Right hindlimb (tissue), 1 donor: ENCODE measurements around the gene ZNF764.
"Not testable (repeated sequence)": the region's sequence is repeated elsewhere in the genome, so short reads cannot be mapped to it uniquely, and the experiment has no call there.

Experiments
- DNase-seq: peaks from one replicate; pipeline ENCODE4 v3.0.0-alpha.2; 2018

ZNF764 gene

DNA sequence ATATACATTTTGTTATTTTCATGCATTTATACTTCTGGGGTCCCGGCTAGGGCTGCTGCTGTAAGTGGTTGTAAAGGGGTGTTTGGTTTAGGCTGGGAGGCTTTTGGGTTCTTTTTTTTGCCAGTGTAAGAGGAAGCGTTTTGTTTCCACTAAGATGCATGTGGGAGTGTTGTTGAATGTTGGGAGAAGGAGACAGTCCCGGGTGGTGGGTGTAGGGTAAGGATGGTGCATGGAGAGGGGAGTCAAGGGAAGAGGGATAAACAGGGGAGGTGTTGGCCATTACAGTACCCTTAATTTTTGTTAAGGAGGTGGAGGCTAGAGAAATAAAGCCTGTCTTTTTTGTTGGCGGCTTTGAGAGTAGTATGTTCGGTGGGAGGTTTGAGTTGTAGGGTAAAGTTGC, 15.1 kb downstream of the ZNF764 start:
- DNase-seq: no peak

GRCh38 chr16:30541502-30542329, 16.5 kb downstream of the ZNF764 start:
- no peak for DNase-seq

DNA sequence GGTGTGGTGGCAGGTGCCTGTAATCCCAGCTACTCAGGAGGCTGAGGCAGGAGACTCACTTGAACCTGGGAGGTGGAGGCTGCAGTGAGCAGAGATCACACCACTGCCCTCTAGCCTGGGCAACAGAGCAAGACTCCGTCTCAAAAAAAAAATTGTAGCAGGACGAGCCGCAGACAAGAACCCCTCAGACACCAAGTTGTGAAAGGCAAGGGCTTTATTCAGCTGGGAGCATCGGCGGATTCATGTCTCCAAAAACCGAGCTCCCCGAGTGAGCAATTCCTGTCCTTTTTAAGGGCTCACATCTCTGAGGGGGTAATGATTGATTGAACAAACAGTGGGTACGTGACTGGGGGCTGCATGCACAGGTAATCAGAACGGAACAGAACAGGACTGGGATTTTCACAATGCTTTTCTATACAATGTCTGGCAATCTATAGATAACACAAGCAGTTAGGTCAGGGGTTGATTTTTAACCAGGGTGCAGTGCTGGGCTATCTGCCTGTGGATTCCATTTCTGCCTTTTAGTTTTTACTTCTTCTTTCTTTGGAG, 17.2 kb downstream of the ZNF764 start:
- DNase-seq: not testable (repeated sequence)

- DNase-seq: not testable (repeated sequence)
These were observed 18.1 kb downstream of the ZNF764 start for GRCh38 chr16:30539986-30540526.

DNA sequence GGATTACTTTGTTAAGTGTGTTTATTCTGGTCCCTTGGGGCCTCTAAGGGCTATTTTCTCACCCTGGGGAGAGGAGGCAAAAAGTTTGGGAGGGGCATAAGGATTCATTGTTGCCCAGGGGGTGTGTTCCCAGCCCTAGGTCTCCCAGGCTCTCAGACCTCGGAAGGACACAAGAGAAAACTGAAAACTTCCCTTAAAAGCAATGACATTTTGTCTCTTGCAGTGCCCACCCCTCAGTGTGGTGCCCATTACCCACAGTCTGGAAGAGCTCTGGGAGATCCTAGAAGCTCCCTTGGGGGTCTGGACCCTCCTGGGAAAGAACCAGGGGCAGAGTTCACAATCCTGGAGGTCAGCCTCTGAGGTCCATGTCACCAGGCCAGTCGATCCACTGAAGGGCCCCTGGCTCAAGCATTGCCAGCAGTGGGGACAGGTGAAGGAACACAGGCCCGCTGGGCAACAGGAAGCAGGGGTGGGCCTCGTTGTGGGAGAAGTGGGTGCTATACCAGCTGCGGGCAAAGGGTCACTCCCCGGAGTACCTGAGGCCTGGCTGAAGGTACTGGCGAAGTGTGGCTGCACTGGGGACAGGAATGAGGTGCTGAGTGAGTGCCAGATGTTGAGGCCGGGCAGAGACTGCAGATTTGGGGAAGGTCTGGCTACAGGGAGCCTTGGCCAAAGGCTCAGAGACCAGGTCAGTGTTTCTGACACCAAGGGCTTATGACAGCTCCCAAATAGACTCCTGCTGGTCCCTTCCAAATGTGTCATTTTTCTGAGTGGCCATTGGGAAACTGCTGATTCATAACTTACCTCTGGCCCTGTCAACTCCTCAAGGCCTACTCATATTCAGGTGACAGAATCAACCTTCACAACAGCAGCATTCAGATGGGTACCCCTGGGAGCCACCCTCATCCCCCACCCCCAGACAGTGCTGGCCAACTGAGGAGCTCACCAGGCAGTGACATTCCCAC, 18.9 kb downstream of the ZNF764 start:
- DNase-seq: no peak

DNA sequence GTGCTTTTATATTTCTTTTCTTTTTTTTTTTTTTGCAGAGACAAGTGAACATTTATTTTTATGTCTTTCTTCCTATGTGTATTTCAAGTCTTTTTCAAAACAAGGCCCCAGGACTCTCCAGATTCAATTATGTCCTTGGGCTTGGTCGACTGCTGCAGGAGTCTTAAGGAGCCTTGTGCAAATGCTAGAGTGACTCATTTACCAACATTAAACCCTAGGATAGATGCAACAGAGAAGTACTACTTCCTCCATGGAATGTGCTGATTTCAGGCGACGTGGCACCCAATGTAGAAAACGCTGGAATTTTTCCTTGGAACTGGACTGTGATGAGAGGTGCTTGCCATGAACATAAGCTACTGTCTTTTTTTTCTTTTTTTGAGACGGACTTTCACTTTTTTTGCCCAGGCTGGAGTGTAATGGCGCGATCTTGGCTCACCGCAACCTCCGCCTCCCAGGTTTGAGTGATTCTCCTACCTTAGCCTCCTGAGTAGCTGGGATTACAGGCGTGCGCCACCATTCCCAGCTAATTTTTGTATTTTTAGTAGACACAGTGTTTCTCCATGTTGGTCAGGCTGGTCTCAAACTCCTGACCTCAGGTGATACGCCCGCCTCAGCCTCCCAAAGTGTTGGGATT, 21.7 kb downstream of the ZNF764 start:
- DNase-seq: not testable (repeated sequence)

DNA sequence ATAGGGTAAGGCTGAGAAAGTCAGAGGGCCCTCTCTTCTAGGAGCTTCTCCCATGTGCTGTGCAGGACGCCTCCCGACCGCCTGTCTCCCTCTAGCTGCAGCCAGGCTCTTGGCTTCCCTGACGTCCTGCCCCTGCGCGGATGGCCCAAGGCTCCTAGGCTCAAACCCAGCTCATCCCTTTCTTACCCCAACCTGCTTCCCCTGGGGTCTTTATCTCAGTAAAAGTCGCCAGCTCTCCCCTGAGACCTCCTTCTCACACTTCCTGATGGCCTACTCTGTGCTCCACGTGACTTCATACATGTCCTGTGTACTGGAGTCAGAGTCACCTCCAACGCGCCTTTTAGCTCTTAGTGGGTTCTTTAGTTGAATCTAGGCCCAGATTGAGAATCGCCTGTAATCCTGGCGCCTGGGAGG, 22.4 kb downstream of the ZNF764 start:
- peak; percentile 81 for DNase-seq

DNA sequence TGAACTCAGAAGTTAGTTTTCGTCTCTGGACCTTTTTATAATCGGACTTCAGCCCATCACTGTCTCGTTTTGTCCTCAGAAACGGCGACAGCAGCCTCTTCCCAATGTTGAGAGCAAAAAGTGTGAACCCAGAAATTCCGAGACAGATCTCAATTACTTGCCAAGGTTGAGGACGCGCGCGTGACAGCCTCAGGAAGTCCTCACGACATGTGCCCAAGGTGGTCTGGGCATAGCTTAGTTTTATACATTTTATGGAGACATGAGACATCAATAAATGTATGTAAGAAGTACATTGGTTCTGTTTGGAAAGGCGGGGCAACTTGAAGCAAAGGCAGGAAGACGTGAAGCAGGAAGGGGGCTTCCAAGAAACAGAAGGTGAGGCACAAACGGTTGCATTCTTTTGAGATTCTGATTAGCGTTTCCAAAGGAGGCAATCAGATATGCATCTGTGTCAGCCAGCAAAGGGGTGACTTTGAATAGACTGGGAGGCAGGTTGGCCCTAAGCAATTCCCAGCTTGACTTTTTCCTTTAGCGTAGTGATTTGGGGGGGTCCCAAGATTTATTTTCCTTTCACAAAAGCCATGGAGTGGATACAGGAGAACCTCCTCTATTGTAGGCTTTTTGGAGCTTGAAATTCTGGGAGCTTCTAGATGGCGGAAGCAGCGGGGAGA, 22.9 kb downstream of the ZNF764 start:
- no peak for DNase-seq

DNA sequence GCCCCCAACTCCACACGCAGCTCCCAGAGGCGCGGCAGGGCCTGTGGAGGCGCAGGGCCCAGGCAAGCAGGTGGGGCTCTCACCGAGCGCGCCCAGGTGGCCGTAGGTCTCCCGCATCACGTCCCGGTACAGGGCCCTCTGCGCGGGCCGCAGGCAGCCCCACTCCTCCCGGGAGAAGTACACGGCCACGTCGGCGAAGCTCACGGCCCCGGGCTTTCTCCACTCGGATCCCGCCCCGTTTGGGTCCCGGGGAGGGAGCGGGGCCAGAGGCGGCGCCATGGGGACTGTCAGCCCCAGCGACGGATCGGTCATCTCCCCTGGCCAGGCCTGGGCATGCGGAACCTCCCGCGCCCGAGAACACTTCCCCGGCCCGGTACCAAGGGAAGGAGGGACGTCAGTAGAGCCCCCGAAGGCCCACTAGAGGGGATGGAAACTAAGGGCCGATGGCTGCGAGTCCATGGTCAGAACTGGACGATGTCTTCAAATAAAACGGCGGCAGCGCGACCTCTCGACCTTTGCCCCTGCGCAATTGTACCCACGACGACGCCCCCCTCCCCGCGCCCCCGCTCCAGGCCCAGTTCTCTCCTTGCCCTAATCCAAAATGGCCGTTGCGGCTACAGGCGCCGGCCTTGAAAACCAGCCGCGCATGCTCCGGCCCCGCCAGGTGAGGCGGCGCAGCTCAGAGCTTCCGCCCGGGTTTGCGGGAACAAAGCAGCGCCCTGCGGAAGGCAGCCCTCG, 23.6 kb downstream of the ZNF764 start, which contains the start of gene ZNF747:
Gene ZNF747 (minus strand): TSS at position 491 of the 738 bp plus-strand sequence. CDS start 179 bp downstream, at position 312.
- DNase-seq: peak; percentile 94

DNA sequence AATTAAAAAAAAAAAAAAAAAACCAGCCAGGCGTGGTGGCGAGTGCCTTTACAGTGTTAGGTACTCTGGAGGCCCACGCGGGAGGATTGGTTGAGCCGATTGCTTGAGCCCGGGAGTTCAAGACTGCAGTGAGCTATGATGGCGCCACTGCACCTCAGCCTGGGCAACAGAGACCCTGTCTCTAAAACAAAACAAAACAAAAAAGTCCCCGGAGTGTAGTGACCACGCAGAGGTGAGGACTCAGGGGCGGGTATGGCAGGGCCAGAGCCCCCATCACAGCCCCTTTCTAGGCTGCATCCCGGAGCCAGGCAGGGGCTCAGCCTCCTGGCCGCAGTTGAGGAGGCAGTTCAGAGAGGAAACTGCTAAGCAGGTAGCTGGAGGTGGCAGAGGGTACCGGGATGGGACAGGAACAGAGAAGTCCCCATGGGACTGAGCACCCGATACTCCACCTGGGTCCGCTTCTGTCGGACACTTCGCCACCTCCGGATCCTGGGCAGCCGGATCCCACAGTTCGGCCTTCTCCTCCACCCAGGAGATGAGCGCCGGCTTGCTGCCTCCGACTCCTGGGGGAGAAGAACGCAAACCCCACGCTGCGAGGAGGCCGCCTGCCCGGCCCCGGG, 24.3 kb downstream of the ZNF764 start:
- no peak for DNase-seq

DNA sequence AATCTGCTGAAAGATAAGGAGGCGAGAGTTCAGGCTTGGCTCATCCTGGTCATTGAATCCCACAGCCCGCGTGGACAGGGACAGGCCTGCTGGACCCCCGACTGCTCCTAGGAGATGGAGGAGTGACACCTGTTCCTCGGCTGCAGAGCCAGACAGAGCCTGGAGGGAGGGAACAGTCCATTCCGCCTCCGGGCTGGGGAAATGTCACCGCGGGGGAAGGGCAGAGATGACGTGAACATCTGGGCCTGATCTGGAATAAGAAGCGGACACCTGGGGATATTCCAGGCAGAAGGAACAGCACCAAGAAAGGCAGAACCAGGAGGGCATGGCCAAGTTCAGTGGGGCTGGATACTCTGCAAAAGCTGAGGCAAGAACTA, 25.0 kb downstream of the ZNF764 start:
- DNase-seq: no peak

GRCh38 chr16:30532285-30533145, 25.7 kb downstream of the ZNF764 start:
- no peak for DNase-seq

DNA sequence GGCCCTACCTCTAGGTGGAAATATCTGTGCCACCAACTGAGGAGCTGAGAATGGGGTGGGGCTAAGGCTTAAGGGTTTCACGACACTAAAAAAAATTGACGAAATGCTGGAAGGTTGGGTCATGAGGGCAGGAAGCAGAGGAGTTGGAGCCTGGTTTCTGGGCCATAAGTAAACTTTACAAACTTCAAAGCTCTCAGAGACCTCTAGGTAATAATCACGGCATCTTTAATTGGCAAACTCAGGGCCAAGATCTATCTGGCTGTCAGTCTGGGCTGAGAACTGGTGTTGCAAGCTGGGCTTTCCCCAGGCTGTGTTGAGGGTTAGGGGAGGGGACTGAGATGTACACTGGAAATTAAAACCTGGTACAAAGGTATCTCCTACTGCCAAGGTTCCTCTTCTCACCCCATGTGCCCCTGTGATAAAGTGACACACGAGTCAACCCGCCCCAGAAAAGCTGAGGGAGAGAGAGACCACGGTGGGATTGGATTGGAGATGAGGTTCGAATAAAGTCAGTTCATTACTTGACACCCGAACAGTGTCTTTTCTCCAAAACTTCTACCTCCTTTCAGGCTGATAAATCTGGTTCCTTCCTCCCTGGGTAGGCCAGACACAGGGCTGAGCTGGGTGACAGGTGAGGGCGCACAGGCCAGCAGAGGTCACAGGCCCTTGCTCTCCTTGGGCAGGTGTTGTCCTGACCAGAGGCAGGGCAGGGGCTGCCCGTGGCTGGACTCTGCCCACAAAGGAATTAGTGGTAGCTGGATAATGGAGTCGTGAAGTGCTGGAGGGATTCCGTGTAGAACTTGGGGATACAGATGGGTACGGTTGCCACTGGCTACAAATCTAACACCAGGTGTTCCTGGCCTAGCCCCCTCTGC, 27.8 kb downstream of the ZNF764 start:
- no peak for DNase-seq

DNA sequence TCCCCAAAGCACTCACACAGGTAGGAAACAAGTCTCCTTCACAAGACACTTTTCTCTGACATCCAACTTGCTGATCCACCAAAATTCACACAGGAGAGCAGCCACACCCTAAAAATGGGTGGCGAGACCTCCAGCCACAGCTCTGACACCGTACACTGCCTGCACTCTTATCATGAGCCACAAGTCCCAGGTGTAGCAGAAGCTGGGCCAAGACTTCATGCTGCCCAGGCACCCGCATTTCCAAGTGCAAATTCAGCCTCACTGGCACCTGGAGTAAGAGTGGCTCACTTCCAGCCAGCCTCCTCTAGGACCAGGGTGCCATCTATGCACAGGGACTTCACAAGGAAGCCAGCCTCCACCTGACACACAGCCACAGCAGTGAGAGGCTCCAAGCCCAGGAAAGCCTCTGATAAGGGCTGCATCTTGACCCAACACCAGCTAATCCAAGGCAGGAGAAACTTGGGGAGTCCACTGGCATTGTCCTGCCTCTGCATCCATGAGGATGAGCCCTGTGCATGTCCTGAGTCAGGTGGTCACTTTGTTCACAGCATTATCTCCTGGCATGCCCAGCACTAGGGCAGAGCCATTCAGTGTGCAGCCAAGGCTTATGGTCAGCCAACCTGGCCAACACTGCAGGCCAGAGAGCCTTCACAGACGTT, 29.2 kb downstream of the ZNF764 start:
- no peak for DNase-seq

- no peak for DNase-seq
These were observed 30.5 kb downstream of the ZNF764 start for GRCh38 chr16:30527635-30528178.

DNA sequence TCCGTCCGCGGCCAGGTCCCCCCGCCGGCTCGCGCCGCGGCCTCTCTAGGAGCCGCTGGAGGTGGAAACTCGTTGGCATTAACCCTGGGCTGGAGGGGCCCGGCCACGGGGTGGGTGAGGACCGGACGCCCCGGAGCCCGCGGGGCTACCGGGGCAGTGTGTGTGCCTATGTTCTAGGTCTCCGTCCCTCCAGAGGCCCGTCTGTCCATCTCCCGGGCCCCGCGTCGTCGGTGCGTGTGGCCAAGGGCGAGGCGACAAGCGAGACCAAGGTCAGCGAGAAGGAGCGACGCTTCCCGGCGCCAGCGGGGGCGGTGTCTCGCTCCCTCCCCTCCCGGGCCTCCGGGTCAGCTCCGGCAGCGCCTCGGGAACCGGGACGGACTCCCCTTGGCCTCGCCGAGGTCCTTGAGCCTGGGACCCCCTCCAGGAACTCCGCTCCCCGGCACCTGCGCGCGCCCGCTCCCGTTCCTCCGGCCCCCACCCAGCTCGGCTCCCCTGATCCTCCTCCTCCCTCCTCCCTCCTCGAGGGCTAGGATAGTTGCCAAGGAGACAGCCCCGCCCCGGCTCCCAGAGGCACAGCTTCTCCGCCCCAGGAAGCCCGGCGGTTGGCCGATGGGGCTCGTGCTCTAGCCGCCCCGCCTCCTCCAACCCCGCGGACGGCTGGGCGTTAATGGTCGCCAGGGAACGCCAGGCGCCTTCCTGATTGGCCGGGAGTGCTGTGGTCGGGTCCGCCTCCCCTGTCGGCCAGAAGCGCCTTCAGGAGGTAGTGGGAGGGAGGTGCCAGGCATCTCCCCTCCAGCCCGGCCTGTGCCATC, 31.1 kb downstream of the ZNF764 start:
- peak; percentile 99 for DNase-seq
